SKM-1 treated with dmso at 0.1 percent for 144 hours (cell line): ENCODE measurements around the gene NRDC.
"Not testable (repeated sequence)": the region's sequence is repeated elsewhere in the genome, so short reads cannot be mapped to it uniquely, and the experiment has no call there.

Experiments used
- DNase-seq: peaks from one replicate; lab custom pipeline; 2025; ENCODE audit not compliant: unreplicated experiment; lab: John Stamatoyannopoulos, UW

The NRDC gene

DNA sequence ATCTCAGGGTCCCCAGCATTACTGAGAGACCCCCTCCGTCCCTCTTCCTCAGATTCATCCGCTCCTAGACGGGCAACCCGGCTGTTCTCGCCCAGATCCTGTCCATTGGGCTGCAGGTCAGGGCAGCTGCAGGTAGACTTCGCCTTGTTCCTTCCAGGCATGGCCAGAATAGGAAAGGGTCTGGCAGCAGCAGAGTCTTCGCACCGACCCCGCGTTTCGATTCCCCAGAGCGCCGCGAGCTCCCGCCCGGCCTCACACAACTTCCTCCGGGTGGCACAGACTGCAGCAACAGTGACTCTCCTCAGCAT lies 265 bp downstream of the NRDC start:
- no peak for DNase-seq

DNA sequence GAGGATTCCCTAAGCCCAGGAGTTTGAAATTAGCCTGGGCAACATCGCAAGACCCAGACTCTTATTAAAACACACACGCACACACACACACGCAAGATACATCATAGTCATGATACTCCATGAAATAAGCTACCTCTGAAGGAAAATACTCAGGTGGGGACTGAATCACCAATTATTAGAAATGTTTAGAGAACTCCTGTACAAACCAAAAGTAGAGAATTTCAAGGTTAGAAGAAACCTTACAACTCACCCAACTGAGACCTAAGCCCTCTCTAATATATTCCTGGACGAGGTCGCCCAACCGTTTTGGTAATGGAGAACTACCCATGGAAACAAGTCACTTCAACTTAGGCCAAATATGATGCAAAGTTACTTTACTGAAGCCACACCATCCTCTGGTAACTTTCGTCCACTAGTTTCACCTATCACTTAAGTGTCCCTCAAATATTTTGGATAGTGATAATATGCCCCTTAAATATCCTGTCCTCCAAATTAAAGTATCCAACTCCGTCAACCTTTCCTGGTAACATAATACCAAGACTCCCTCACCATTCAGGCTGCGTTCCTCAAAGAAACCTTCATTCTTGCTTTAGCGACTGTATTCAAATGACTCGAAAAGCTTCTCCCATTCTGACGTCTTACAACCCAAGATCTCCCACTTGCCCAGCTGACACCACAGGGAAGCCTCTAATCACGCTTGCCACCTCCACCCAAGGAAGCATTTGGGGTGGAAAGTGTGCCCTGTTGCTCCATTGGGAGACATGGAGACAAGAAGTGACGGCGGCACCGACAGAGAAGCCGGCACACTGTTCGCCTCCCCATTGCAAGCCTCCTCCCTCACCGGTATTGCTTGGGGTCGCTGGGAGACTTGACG lies 856 bp downstream of the NRDC start:
- DNase-seq, result no peak

- no peak for DNase-seq
Measured at GRCh38 chr1:51875836-51876235, 2.7 kb downstream of the NRDC start.

GRCh38 chr1:51875291-51875772 lies 3.2 kb downstream of the NRDC start:
- no peak for DNase-seq

DNA sequence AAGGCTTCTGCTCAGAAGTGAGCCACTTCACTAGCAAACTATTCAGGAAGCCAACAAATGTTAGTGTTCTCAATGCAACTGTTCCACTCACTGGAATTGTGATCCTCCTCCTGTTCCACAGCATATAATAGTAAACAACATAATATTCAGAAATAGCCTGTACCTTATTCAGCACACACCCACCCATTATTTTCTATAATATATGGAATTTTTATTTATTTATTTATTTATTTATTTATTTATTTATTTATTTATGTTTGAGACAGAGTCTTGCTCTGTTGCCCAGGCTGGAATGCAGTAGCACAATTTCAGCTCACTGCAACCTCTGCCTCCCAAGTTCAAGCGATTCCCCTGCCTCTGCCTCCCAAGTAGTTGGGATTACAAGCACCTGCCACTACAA lies 5.3 kb downstream of the NRDC start:
- DNase-seq, result not testable (repeated sequence)

DNA sequence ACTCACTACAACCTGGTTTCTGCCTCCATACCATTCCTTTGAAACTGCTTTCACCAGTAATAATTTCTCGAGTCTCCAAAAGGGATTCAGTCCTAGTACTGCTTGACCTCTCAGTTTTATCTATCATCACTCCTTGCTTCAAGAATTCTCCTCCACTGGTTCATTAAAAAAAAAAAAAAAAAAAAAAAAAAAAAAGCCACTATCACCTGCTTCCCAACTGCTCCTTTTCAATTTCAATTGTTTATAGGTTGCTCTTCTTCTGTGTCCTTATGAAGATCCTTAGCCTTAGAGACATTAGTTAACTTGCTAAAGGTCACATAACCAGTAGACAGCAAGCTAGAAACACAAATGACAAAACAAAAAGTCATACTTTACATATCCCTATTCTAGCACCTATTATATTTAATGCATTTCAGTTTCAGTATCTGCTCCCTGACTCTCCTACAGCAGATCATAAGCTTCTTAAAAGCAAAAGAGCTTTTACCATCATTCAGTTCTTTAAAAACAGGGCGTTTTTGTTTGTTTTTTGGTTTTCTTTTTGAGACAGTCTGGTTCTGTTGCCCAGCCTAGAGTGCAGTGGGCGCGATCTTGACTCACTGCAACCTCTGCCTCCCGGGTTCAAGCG lies 7.1 kb downstream of the NRDC start:
- no peak for DNase-seq

- no peak for DNase-seq
Measured at GRCh38 chr1:51870603-51871350, 7.8 kb downstream of the NRDC start.

DNA sequence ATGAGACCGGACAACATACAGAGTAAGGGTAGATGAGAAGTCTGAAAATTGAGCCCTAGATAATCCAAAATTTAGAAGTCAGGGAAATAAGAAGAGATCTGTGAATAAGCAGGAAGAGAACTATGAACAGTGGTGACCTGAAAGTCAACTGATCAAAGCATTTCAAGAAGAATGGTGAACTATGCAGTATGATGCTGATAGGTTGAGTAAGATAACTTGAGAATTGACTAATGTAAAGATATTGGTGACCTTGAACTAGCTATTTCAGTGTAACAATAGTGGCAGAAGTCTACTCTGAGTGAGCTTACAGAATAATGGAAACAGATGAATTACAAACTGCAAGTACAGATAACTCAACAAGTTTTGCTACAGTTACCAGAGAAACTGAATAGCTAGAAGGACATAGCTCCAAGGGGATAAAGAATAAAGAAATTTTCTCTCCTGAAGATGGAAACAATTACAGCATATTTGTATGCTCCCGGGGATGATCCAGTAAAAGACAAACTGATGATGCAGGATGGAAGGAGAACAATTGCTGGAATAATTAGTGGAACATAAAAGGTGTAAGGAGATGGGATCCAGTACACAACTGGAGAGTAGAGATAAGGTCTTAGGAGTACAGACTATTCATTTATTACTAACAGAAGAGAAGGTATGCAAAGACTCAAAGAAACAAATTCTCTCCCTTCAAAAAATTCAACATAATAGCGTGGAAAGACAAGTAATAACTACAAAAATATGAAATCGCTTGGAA lies 10.9 kb downstream of the NRDC start:
- DNase-seq, result no peak

- DNase-seq, result no peak
Measured at GRCh38 chr1:51863384-51863783, 15.1 kb downstream of the NRDC start.

DNA sequence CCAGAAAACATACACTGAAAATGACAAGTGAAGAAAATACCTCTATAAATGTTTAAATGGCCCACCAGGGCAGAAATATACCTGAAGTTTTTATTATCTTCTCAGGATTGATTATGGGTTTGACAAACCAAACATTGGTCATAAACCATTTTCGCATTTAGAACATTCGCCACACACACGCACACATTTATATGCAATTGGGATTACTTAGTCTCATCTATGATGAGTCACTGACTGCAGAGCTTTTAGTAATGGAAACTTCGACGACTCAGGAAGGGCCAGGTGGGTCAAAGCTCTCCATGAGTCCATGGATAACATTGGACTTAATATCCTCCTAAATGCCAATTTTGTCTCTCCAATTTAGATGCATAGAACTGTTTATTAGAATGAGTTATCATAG lies 16.9 kb downstream of the NRDC start:
- no peak for DNase-seq

DNA sequence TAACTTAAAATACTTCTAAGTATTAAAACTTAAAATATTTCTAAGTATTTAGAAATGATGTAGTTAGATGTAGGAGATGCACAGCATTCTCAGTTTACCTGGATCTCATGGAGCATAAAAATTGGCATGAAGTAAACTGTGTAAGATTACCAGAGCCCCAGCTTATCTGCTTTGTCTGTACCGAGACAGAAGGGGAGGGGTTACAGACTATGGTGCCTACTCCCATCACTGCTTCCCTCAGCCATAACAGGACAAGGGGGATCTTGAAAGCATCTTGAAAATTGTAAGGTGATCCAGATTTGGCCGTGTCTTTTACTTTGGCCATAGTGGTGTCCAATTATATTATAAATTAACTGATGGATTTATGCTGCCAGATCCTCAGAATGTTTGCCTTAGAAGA lies 18.8 kb downstream of the NRDC start:
- no peak for DNase-seq

GRCh38 chr1:51859333-51859732 lies 19.2 kb downstream of the NRDC start:
- no peak for DNase-seq

DNA sequence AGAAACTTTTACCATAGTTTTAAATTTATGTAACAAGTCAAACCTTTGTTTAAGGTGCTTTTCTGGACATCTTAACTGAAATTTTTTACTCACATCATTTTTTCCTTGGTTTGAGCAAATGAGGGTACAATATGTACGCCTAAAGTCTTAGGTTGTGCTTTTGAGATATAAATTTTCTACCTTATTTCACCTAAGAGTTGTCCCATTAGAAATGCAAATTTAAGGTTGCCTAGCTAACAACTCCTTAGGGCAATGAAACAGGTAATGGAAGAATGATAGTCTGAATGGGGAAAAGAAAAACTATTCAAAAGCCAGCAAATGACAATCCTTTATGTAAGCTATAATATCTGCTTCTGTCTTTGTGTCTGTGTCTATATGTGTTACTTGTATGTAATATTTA lies 19.6 kb downstream of the NRDC start:
- DNase-seq, result no peak

- DNase-seq, result no peak
Measured at GRCh38 chr1:51856745-51857144, 21.8 kb downstream of the NRDC start.

- DNase-seq, result no peak
Measured at GRCh38 chr1:51855624-51856023, 22.9 kb downstream of the NRDC start.

DNA sequence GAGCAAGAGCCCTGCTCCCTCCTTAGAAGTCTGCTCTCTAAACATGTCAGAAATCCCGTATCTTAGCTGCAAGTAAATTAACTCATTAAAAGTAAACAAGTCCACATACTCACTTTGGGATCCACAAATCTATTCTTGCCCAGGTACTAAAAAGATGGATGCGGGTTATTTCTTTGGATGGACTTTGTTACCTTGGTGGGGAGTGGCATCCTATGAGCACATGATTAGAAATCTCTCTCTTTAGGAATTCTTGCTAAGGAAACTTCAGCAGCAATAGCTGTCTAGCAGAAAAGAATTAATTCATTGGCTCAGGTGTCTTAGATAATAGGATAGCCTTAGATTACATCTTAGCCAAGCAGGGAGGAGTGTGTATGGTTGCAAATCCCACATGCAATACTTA lies 25.2 kb downstream of the NRDC start:
- DNase-seq, result no peak

DNA sequence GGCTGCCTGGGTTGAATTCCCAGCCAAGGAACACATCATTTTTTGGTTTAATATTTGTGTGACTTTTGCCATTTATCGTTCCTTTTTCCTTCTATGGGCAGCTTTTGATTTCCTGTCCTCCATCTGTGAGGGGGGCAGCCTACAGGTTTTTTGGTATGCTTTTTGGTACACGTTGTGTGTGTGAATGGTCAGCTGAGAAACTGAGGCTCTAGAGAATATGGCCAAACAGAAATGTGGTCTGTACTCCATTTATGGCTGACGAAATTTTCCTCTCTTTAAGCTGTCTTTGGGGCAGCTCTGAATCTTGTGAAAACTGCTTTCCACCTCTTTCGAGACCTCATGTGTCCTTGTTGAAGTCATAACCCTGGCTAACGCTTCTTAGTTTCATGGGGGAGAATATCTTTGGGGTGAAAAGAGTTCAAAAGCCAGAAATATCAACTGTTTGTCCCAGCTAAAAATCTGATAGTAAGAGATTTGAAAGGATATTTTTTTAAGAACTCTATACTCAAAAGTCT lies 26.6 kb downstream of the NRDC start:
- DNase-seq, result no peak

- DNase-seq, result no peak
Measured at GRCh38 chr1:51850420-51851223, 27.9 kb downstream of the NRDC start.

GRCh38 chr1:51847294-51847920 lies 31.1 kb downstream of the NRDC start:
- DNase-seq, result no peak

GRCh38 chr1:51843948-51844347 lies 34.6 kb downstream of the NRDC start:
- DNase-seq, result no peak
